ENCODE measurements around the gene MYL7.

- no peak for TF ChIP-seq JUN (IDR thresholded peaks at IDR 0.05; ENCODE audit: borderline replicate concordance, insufficient read depth, insufficient read length, low read depth)
- TF ChIP-seq CTCF (IDR thresholded peaks at IDR 0.05; ENCODE audit: extremely low read depth in 1 of 2, insufficient read depth in 1 of 2, low read depth in 1 of 2, low read length in 2 of 2), result no peak
- no peak for TF ChIP-seq POLR2AphosphoS5 (IDR thresholded peaks at IDR 0.05; ENCODE audit: insufficient read depth, low read depth, low read length)
- no peak for TF ChIP-seq POLR2A (IDR thresholded peaks at IDR 0.05; ENCODE audit: low read depth, low read length)
- no peak for TF ChIP-seq EZH2 (IDR thresholded peaks at IDR 0.05; ENCODE audit: borderline replicate concordance, low read depth, low read length, severe bottlenecking)
- no peak for TF ChIP-seq MAX (IDR thresholded peaks at IDR 0.05; ENCODE audit: insufficient read depth, insufficient read length)
These were observed 41.7 kb upstream of the MYL7 start for GRCh38 chr7:44182827-44183226.

Measured in endothelial cell of umbilical vein (primary cell).